HepG2 (cell line): Measurements from ENCODE around the gene BPIFB2. TPM values are rescaled to one million over a fixed set of nuclear protein-coding genes. Genes with fewer than 3 reads are reported as not detected.

ENCODE experiments used
- ATF7 ChIP-seq, 2 experiments: fragments of 450-650 bp in 1 of 2; sonication (generic) in 1 of 2; formaldehyde crosslinking in 1 of 2; IDR thresholded peaks; 2 replicates each; pipeline versions ENCODE4 v1.4.0 to v1.6.1; 2016 to 2020; ENCODE audit warnings: antibody characterized with exemption in 1 of 2, mild to moderate bottlenecking in 1 of 2, missing genetic modification reagents in 1 of 2
- MLLT10 ChIP-seq: sonication (generic); formaldehyde crosslinking; IDR thresholded peaks from 2 replicates; pipeline ENCODE4 v1.4.0; 2020; ENCODE audit warnings: missing genetic modification reagents
- PCBP2 ChIP-seq: fragments of 200-400 bp; formaldehyde crosslinking; optimal IDR thresholded peaks from 2 replicates; pipeline ENCODE3; 2018; ENCODE audit warnings: low read length, low read depth; ENCODE audit not compliant: poor library complexity, severe bottlenecking
- RBFOX2 ChIP-seq: fragments of 200-400 bp; formaldehyde crosslinking; IDR thresholded peaks from 2 replicates; pipeline ENCODE4 v1.6.1; 2017; ENCODE audit warnings: low read depth, mild to moderate bottlenecking, low read length
- SMAD3 ChIP-seq: sonication (generic); formaldehyde crosslinking; IDR thresholded peaks from 2 replicates; pipeline ENCODE4 v1.4.0; 2020; ENCODE audit warnings: missing genetic modification reagents
- SMARCC2 ChIP-seq: fragments of 450-650 bp; IDR thresholded peaks from 2 replicates; pipeline ENCODE4 v1.6.1; 2017; ENCODE audit warnings: antibody characterized with exemption, mild to moderate bottlenecking
- SSRP1 ChIP-seq: IDR thresholded peaks from 2 replicates; pipeline ENCODE4 v1.6.1; 2016; ENCODE audit warnings: control low read depth
- SYNCRIP ChIP-seq: fragments of 200-400 bp; formaldehyde crosslinking; IDR thresholded peaks from 2 replicates; pipeline ENCODE4 v1.6.1; 2018; ENCODE audit warnings: mild to moderate bottlenecking, low read depth, low read length; ENCODE audit not compliant: insufficient read depth
- TOPORS ChIP-seq: sonication (generic); formaldehyde crosslinking; IDR thresholded peaks from 2 replicates; pipeline ENCODE4 v1.8.0; 2023; ENCODE audit warnings: mild to moderate bottlenecking, missing genetic modification reagents
- ZBTB3 ChIP-seq: sonication (generic); formaldehyde crosslinking; IDR thresholded peaks from 2 replicates; pipeline ENCODE4 v1.4.0; 2020; ENCODE audit warnings: low read depth, mild to moderate bottlenecking, moderate library complexity, missing genetic modification reagents, borderline replicate concordance
- ZC3H13 ChIP-seq: sonication (generic); formaldehyde crosslinking; IDR thresholded peaks from 2 replicates; pipeline ENCODE4 v1.8.1; 2023; ENCODE audit warnings: mild to moderate bottlenecking, missing genetic modification reagents, moderate library complexity
- ZNF33B ChIP-seq: sonication (generic); formaldehyde crosslinking; IDR thresholded peaks from 2 replicates; pipeline ENCODE4 v1.5.1; 2020; ENCODE audit warnings: mild to moderate bottlenecking, missing genetic modification reagents
- ZNF468 ChIP-seq: sonication (generic); formaldehyde crosslinking; IDR thresholded peaks from 2 replicates; pipeline ENCODE4 v1.8.0; 2022; ENCODE audit warnings: mild to moderate bottlenecking, moderate library complexity, missing genetic modification reagents
- ZNF550 ChIP-seq: sonication (generic); formaldehyde crosslinking; IDR thresholded peaks from 2 replicates; pipeline ENCODE4 v1.4.0; 2020; ENCODE audit warnings: mild to moderate bottlenecking, missing genetic modification reagents, borderline replicate concordance
- ZNF713 ChIP-seq: sonication (generic); formaldehyde crosslinking; IDR thresholded peaks from 2 replicates; pipeline ENCODE4 v1.4.0; 2020; ENCODE audit warnings: mild to moderate bottlenecking, missing genetic modification reagents
- ZNF841 ChIP-seq: sonication (generic); formaldehyde crosslinking; IDR thresholded peaks from 2 replicates; pipeline ENCODE4 v1.8.1; 2023; ENCODE audit warnings: missing genetic modification reagents, borderline replicate concordance
- polyA plus RNA-seq, 8 experiments: library from polyadenylated mRNA; depleted of rRNA in 3 of 8; stranded (reverse) in 7 of 8; unstranded in 1 of 8; fragments of >200 nt; fragmentation: Illumina TruSeq in 4 of 8; extraction: Trizol in 4 of 8; gene quantifications; 2 replicates each; pipeline versions ENCODE4 v1.2.1 to v1.2.3, GENCODE V29; 2011 to 2016; ENCODE audit warnings: low read depth in 4 of 8, missing spikeins in 1 of 8, mixed read lengths in 1 of 8; ENCODE audit not compliant: insufficient read depth in 1 of 8
- total RNA-seq, 5 experiments: library from RNA; depleted of rRNA; stranded (reverse); fragments of >200 nt; fragmentation: Illumina TruSeq; extraction: Trizol; gene quantifications; 2 replicates each; pipeline ENCODE4 v1.2.3, GENCODE V29; 2016; ENCODE audit warnings: low read depth in 1 of 5
- TF ChIP-seq, protein P1 (sequence below): sonication (generic); formaldehyde crosslinking; IDR thresholded peaks from 2 replicates; pipeline ENCODE4 v1.5.0; 2020; ENCODE audit warnings: missing genetic modification reagents
- TF ChIP-seq, protein P2 (sequence below): sonication (generic); formaldehyde crosslinking; IDR thresholded peaks from 2 replicates; pipeline ENCODE4 v1.4.0; 2020; ENCODE audit warnings: missing genetic modification reagents, mild to moderate bottlenecking, borderline replicate concordance
- TF ChIP-seq, protein P3 (sequence below): sonication (generic); formaldehyde crosslinking; IDR thresholded peaks from 2 replicates; pipeline ENCODE4 v1.5.1; 2020; ENCODE audit warnings: mild to moderate bottlenecking, missing genetic modification reagents

Gene BPIFB2
- total and polyA plus RNA-seq, 2 of the 13 experiments (the other 11 are each of a cell fraction or from before 2014, with no cell fraction given): 54.5 to 902 TPM

DNA sequence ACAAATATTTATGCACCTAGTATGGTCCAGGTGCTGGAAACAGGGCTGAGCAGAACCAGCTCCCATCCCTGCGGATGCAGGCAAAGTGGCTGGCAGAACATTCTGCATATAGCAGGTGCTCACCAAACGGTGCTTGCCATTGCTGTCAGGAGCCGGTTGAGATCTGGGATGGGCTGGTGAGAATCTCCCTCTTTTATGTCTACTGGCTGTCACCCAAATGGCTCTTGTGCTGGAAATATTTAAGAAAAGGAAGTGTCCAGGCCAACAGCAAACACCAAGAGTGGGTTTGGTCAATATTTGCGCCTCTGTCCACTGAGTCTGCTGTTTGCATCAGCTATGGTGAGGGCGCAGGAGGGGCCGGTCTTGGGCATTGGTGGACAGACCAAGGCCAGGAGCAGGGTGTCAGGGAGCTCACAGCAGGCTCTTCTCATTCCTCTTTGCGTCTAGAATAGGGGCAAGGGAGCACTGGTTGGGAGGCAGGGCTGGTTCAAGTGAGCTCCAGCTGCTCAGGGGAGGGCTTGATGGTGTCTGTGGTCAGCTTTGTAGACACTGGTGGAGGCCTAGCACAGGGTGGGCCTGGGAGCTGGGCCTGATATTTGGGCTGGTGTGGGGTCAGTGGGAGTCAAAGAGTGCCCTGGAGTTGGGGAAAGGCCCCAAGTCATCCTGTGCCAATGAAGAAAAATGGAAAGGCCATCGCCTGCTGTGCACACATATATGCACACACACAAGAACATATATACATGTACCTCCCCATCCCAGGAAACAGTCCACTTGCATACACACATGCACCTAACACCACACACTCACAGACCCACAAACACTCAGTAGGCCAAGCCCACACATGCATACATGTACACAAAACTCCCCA lies 1.4 kb upstream of the BPIFB2 start (continued):
- TF ChIP-seq MLLT10 (CRISPR knock-in tag): no peak
- no peak for TF ChIP-seq ZNF550
- TF ChIP-seq ZNF468 (CRISPR knock-in tag): no peak
- no peak for TF ChIP-seq ATF7 (IDR thresholded peaks at IDR 0.05)
- TF ChIP-seq ATF7 (CRISPR knock-in tag; IDR thresholded peaks at IDR 0.05): 0 out of 2 replicates have a peak, but pooled peaks have one; percentile 38
- TF ChIP-seq SMARCC2: no peak
- TF ChIP-seq, protein P1, sequence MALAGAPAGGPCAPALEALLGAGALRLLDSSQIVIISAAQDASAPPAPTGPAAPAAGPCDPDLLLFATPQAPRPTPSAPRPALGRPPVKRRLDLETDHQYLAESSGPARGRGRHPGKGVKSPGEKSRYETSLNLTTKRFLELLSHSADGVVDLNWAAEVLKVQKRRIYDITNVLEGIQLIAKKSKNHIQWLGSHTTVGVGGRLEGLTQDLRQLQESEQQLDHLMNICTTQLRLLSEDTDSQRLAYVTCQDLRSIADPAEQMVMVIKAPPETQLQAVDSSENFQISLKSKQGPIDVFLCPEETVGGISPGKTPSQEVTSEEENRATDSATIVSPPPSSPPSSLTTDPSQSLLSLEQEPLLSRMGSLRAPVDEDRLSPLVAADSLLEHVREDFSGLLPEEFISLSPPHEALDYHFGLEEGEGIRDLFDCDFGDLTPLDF (CRISPR knock-in tag): no peak
- TF ChIP-seq TOPORS: no peak
- TF ChIP-seq, protein P2, sequence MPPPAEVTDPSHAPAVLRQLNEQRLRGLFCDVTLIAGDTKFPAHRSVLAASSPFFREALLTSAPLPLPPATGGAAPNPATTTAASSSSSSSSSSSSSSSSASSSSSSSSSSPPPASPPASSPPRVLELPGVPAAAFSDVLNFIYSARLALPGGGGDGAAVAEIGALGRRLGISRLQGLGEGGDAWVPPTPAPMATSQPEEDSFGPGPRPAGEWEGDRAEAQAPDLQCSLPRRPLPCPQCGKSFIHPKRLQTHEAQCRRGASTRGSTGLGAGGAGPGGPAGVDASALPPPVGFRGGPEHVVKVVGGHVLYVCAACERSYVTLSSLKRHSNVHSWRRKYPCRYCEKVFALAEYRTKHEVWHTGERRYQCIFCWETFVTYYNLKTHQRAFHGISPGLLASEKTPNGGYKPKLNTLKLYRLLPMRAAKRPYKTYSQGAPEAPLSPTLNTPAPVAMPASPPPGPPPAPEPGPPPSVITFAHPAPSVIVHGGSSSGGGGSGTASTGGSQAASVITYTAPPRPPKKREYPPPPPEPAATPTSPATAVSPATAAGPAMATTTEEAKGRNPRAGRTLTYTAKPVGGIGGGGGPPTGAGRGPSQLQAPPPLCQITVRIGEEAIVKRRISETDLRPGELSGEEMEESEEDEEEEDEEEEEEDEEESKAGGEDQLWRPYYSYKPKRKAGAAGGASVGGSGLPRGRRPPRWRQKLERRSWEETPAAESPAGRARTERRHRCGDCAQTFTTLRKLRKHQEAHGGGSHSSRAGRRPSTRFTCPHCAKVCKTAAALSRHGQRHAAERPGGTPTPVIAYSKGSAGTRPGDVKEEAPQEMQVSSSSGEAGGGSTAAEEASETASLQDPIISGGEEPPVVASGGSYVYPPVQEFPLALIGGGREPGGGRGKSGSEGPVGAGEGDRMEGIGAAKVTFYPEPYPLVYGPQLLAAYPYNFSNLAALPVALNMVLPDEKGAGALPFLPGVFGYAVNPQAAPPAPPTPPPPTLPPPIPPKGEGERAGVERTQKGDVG: no peak
- no peak for TF ChIP-seq PCBP2
- no peak; the same call in 1 of the 2 replicates for TF ChIP-seq ZNF713 (CRISPR knock-in tag)
- TF ChIP-seq ZC3H13 (CRISPR knock-in tag): peak; percentile 66; the same call in 1 of the 2 replicates
- peak; percentile 92; the same call in 1 of the 2 replicates for TF ChIP-seq SMAD3 (CRISPR knock-in tag)
- TF ChIP-seq, protein P3, sequence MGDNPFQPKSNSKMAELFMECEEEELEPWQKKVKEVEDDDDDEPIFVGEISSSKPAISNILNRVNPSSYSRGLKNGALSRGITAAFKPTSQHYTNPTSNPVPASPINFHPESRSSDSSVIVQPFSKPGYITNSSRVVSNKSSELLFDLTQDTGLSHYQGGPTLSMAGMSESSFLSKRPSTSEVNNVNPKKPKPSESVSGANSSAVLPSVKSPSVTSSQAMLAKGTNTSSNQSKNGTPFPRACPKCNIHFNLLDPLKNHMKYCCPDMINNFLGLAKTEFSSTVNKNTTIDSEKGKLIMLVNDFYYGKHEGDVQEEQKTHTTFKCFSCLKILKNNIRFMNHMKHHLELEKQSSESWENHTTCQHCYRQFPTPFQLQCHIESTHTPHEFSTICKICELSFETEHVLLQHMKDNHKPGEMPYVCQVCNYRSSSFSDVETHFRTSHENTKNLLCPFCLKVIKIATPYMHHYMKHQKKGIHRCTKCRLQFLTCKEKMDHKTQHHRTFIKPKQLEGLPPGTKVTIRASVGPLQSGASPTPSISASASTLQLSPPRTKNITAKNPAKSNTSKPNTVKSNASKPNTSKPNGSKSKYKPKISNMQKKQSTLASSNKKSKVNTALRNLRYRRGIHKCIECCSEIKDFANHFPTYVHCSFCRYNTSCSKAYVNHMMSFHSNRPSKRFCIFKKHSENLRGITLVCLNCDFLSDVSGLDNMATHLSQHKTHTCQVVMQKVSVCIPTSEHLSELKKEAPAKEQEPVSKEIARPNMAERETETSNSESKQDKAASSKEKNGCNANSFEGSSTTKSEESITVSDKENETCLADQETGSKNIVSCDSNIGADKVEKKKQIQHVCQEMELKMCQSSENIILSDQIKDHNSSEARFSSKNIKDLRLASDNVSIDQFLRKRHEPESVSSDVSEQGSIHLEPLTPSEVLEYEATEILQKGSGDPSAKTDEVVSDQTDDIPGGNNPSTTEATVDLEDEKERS (CRISPR knock-in tag): no peak
- peak; percentile 71; the same call in 1 of the 2 replicates for TF ChIP-seq ZBTB3 (CRISPR knock-in tag)
- peak; percentile 72 for TF ChIP-seq RBFOX2
- no peak; the same call in 1 of the 2 replicates for TF ChIP-seq SSRP1 (CRISPR knock-in tag)
- TF ChIP-seq ZNF33B: no peak
- TF ChIP-seq SYNCRIP: no peak
- no peak for TF ChIP-seq ZNF841 (CRISPR knock-in tag)
